Lower leg skin (tissue), 4 donors: ENCODE results near the gene ZFTA. TPM values are rescaled to one million over a fixed set of nuclear protein-coding genes. Genes with fewer than 3 reads are reported as not detected.

Experiments
- DNase-seq, 2 donors: peaks; one replicate each; pipeline ENCODE4 v3.0.0-alpha.2; 2019; ENCODE audit warnings: low spot score in 2 of 2
- H3K4me3 ChIP-seq: fragments of 200-600 bp; sonication (generic); 2 replicates; pipeline ENCODE4 v1.5.1; 2017; ENCODE audit warnings: mild to moderate bottlenecking, low read depth; ENCODE audit not compliant: poor library complexity, severe bottlenecking
- CTCF ChIP-seq, 3 donors: fragments of 450-650 bp; IDR thresholded peaks; one replicate each; pipeline ENCODE4 v1.5.1; 2016; ENCODE audit warnings: antibody characterized with exemption in 3 of 3, mild to moderate bottlenecking in 3 of 3, moderate library complexity in 2 of 3
- POLR2A ChIP-seq, 2 donors: fragments of 450-650 bp; IDR thresholded peaks; one replicate each; pipeline ENCODE4 v1.6.1; 2016 to 2017; ENCODE audit warnings: antibody characterized with exemption in 2 of 2, mild to moderate bottlenecking in 1 of 2, moderate library complexity in 1 of 2
- WGBS, 2 donors: methylation state at CpG; one replicate each; pipeline ENCODE4 v1.1.5; 2018; 5-methylcytosine and 5-hydroxymethylcytosine counted together
- intact Hi-C: fragments of 100-400 bp; cut with DNase I; formaldehyde crosslinking; loops from one replicate; pipeline ENCODE4 v1.15.0; 2023; ENCODE audit warnings: low total_unique reads
- total RNA-seq, 4 donors: library from RNA; depleted of rRNA; stranded (reverse); fragments of >200 nt; gene quantifications; one replicate each; pipeline ENCODE4 v1.1.0, GENCODE V29; 2016

Gene ZFTA
- total RNA-seq, 4 donors from 2014 or later, result 7.8 to 9.8 (median 8.6) TPM

DNA sequence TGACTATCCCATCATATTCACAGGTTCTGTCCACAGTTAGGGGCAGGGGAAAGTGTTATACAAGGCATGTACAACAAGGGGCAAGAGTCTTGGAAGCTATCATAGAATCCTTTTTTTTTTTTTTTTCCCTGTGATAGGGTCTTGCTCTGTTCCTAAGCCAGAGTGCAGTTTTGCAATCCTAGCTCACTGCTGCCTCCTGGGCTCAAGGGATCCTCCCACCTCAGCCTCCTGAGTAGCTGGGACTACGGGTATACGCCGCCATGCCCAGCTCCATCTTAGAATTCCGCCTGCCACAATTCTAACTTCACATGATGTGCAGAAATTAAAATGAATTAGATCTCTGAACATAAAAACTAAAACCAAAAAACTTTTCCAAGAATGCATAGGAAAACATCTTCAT, 31.7 kb downstream of the ZFTA start:
- no peak overlapping the region for H3K4me3 ChIP-seq
- TF ChIP-seq CTCF (IDR thresholded peaks at IDR 0.05) (no peak), POLR2A (IDR thresholded peaks at IDR 0.05) (no peak)
- DNase-seq, result no peak
- intact Hi-C loops, result no loop called here
- WGBS, 2 donors, result 93 to 96% methylated on average over 4 of the region's 4 CpGs

DNA sequence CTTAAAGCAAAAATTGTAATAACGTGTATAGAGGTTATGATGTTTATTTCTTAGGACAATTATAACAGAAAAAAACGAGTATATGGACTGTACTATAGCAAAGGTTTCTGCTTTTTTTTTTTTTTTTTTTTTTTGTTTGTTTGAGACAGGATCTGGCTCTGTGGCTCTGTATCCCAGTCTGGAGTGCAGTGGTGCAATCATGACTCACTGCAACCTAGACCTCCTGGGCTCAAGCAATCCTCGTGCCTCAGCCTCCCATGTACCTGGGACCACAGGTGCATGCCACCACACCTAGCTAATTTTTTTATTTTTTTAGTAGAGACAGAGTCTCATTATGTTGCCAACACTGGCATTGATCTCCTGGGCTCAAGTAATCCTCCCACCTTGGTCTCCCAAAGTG, 39.2 kb downstream of the ZFTA start:
- no peak for DNase-seq
- intact Hi-C loops, result no loop called here
- no peak for TF ChIP-seq POLR2A (IDR thresholded peaks at IDR 0.05)
- no peak for TF ChIP-seq CTCF (IDR thresholded peaks at IDR 0.05)
- H3K4me3 ChIP-seq, result no peak overlapping the region
- 76 to 85% methylated on average over 3 of the region's 3 CpGs for WGBS, 2 donors

DNA sequence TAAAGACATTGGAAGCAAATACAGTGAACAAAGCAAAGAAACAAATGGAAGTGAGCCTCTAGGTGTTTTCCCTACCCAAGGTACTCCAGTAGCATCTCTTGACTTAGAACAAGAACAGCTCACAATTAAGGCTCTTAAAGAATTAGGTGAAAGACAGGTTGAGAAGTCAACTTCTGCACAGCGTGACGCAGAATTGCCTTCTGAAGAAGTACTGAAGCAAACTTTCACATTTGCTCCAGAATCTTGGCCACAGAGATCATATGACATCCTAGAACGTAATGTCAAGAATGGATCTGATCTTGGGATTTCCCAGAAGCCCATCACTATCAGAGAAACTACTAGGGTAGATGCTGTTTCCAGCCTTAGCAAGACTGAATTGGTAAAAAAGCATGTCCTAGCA, 48.0 kb downstream of the ZFTA start:
- intact Hi-C loops, result no loop called here

DNA sequence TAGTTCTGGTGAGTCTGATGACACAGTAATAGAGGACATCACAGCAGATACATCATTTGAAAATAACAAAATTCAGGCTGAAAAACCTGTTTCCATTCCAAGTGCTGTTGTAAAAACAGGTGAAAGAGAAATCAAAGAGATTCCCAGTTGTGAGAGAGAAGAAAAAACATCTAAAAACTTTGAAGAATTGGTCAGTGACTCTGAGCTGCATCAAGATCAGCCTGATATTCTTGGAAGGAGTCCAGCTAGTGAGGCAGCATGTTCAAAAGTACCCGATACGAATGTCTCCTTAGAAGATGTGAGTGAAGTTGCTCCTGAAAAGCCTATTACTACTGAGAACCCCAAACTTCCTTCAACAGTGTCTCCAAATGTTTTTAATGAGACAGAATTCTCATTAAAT, 48.6 kb downstream of the ZFTA start:
- no peak for TF ChIP-seq CTCF (IDR thresholded peaks at IDR 0.05)
- TF ChIP-seq POLR2A (IDR thresholded peaks at IDR 0.05), result no peak
- WGBS, 2 donors, result 70 to 74% methylated on average over 2 of the region's 2 CpGs
- DNase-seq, result no peak
- intact Hi-C loops, result loop anchor here (10.0 kb wide), 1 partner anchor 65 kb away; no protein-coding TSS in a partner anchor
- no peak overlapping the region for H3K4me3 ChIP-seq

More for the DNA sequence above, 48.0 kb downstream of the ZFTA start:
- H3K4me3 ChIP-seq, result no peak overlapping the region
- no peak for TF ChIP-seq CTCF (IDR thresholded peaks at IDR 0.05)
- no peak for TF ChIP-seq POLR2A (IDR thresholded peaks at IDR 0.05)
- no peak for DNase-seq
- 92 to 99% methylated on average over 3 of the region's 3 CpGs for WGBS, 2 donors

DNA sequence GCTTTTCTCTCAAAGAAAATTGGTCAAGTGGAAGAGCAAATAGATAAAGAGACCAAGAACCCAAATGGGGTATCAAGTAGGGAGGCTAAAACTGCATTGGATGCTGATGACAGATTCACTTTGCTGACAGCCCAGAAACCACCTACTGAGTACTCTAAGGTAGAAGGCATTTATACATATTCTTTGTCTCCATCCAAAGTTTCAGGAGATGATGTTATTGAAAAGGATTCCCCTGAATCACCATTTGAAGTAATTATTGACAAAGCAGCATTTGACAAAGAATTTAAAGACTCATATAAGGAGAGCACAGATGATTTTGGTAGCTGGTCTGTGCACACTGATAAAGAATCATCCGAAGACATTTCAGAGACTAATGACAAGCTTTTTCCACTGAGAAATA, 49.6 kb downstream of the ZFTA start:
- 60 to 77% methylated on average over 1 of the region's 1 CpG for WGBS, 2 donors
- H3K4me3 ChIP-seq, result no peak overlapping the region
- TF ChIP-seq POLR2A (IDR thresholded peaks at IDR 0.05), result no peak
- TF ChIP-seq CTCF (IDR thresholded peaks at IDR 0.05), result no peak
- intact Hi-C loops, result loop anchor here (10.0 kb wide), 1 partner anchor 64 kb away; no protein-coding TSS in a partner anchor
- no peak for DNase-seq

Other genes starting within 250 kb of the ZFTA start
- gene PLAAT4, start 232.0 kb downstream of the ZFTA start, total RNA-seq, result 1 to 10 TPM; 2.2 to 8.3 (median 6.2) TPM
- 1 to 10 TPM in 1 of 4 donors, not detected in 3; 4.3 TPM for gene PLAAT2, start 205.4 kb downstream of the ZFTA start, total RNA-seq
- gene PLAAT3, start 154.3 kb downstream of the ZFTA start, total RNA-seq, result 10 to 100 TPM in 3 of 4 donors, 1 to 10 TPM in 1; 9.8 to 15.1 (median 12.3) TPM
- 10 to 100 TPM; 64.9 to 97.2 (median 70.9) TPM for gene ATL3, start 97.4 kb downstream of the ZFTA start, total RNA-seq
- gene RTN3, start 87.3 kb downstream of the ZFTA start, total RNA-seq, result 100 to 1,000 TPM; 124 to 192 (median 148) TPM
- gene SPINDOC, start 44.7 kb upstream of the ZFTA start, total RNA-seq, result 1 to 10 TPM; 5.1 to 8.3 (median 6.0) TPM
- 10 to 100 TPM; 78.3 to 87.2 (median 81.2) TPM for gene MARK2, start 70.3 kb upstream of the ZFTA start, total RNA-seq
- gene RCOR2, start 148.4 kb upstream of the ZFTA start, total RNA-seq, result under 1 TPM in 1 of 4 donors, not detected in 3; 0.16 TPM
- 10 to 100 TPM in 1 of 4 donors, 1 to 10 TPM in 3; 3.0 to 10.2 (median 6.1) TPM for gene NAA40, start 170.2 kb upstream of the ZFTA start, total RNA-seq
- gene COX8A, start 205.8 kb upstream of the ZFTA start, total RNA-seq, result 100 to 1,000 TPM; 373 to 510 (median 455) TPM
- 10 to 100 TPM; 48.8 to 94.8 (median 81.7) TPM for gene OTUB1, start 217.7 kb upstream of the ZFTA start, total RNA-seq